Measurements from ENCODE around the gene TSPAN31. TPM values are rescaled to one million over a fixed set of nuclear protein-coding genes. Genes with fewer than 3 reads are reported as not detected.
A peak's percentile ranks its signal among the peaks of the same experiment; 100 is the strongest.
"Not testable (repeated sequence)": the region's sequence is repeated elsewhere in the genome, so short reads cannot be mapped to it uniquely, and the experiment has no call there.

TSPAN31 gene
- total and polyA plus RNA-seq, 2 of the 8 experiments (the other 6 are each of a cell fraction or from before 2014, with no cell fraction given) = 15.8 to 31.4 TPM

GRCh38 chr12:57721846-57722608 lies 22.8 kb upstream of the TSPAN31 start:
- H3K23ac ChIP-seq (ENCODE audit: insufficient read length); H3K4me2 ChIP-seq (ENCODE audit: insufficient read depth in 1 of 2, low read depth in 2 of 2, low read length in 2 of 2): not testable (repeated sequence)
- CTCF ChIA-PET (ENCODE audit: partially characterized antibody) = interaction anchor here (0.8 to 11.7 kb wide), 5 partner anchors 16 to 146 kb away, joined by 3 to 149 read pairs (median 4); partner anchors contain the start of genes AGAP2 and OS9

More at GRCh38 chr12:57721846-57722608, 22.8 kb upstream of the TSPAN31 start:
- POLR2A ChIA-PET (ENCODE audit: partially characterized antibody) = interaction anchor here (0.6 to 7.4 kb wide), 4 partner anchors 9 to 131 kb away, joined by 3 to 59 read pairs (median 5); partner anchors contain the start of genes AGAP2 and PIP4K2C
- not testable (repeated sequence) for H2BK5ac ChIP-seq (ENCODE audit: low read depth, low read length); H3K18ac ChIP-seq (ENCODE audit: extremely low read depth, low read length); H2BK15ac ChIP-seq (ENCODE audit: low read length); H4K5ac ChIP-seq (ENCODE audit: insufficient read length, low read depth, low read length); H2BK12ac ChIP-seq (ENCODE audit: low read depth, low read length); H3K79me1 ChIP-seq (ENCODE audit: low read depth, low read length); H3K9ac ChIP-seq (replicated peaks in 1 of 4; ENCODE audit: extremely low read depth in 1 of 4, low read depth in 3 of 4, low read length in 3 of 4); H3K9me3 ChIP-seq (ENCODE audit: insufficient read depth in 2 of 2, low read depth in 1 of 2, low read length in 1 of 2); H2BK120ac ChIP-seq (replicated peaks; ENCODE audit: low read depth, low read length); H4K20me1 ChIP-seq (replicated peaks in 1 of 2; ENCODE audit: control insufficient read depth in 1 of 2, insufficient read depth in 2 of 2, low read length in 2 of 2); H2AK5ac ChIP-seq (ENCODE audit: low read depth, low read length); FAIRE-seq; H3K14ac ChIP-seq (ENCODE audit: insufficient read length); H4K8ac ChIP-seq (ENCODE audit: extremely low read depth, insufficient read depth, low read length); H3K79me2 ChIP-seq (ENCODE audit: control insufficient read depth in 1 of 2, insufficient read depth in 2 of 2, low read length in 2 of 2); H3K4me3 ChIP-seq (ENCODE audit: extremely low read depth in 1 of 4, insufficient read depth in 2 of 4, low read depth in 3 of 4, low read length in 4 of 4); H3K4ac ChIP-seq (replicated peaks; ENCODE audit: insufficient read length, low read depth, low read length); H3K27ac ChIP-seq (ENCODE audit: low read depth, low read length); H2AFZ ChIP-seq (ENCODE audit: low read length); H3K56ac ChIP-seq (replicated peaks; ENCODE audit: insufficient read length, low read depth, low read length); H4K91ac ChIP-seq (replicated peaks; ENCODE audit: insufficient read length, low read length); H2BK20ac ChIP-seq (ENCODE audit: low read length)
- peaks cover 0 to 16% (median 3%) of the 10 kb centered on the region in 4 experiments; a peak in 4 of 8 replicates for H3K36me3 ChIP-seq (ENCODE audit: control insufficient read depth in 2 of 4, insufficient read depth in 4 of 4, low read length in 3 of 4)
- H3K4me1 ChIP-seq (replicated peaks in 1 of 4; ENCODE audit: control insufficient read depth in 3 of 4, insufficient read depth in 4 of 4, low read length in 3 of 4) = peaks cover 0 to 12% (median 6%) of the 10 kb centered on the region in 4 experiments; a peak in 5 of 7 replicates
- DNase-seq (ENCODE audit: low read depth in 1 of 2, low spot score in 2 of 2) = peak in 1 of 2 experiments; percentile 23
- WGBS, 2 experiments (ENCODE audit: extremely low coverage in 1 of 2, insufficient coverage in 1 of 2, insufficient read length in 1 of 2, insufficient replicate concordance in 2 of 2, low coverage in 1 of 2, low lambda C conversion rate in 2 of 2, missing lambda C conversion rate in 1 of 2) = 89% methylated on average over 16 of the region's 16 CpGs; no CpG with 5 or more reads in 1 of the 2 experiments
- peaks cover 10% of the 10 kb centered on the region; the same call in 1 of the 2 replicates for H3K23me2 ChIP-seq (ENCODE audit: low read depth, low read length)
- H3K27me3 ChIP-seq (replicated peaks in 1 of 4; ENCODE audit: control insufficient read depth in 3 of 4, extremely low read depth in 1 of 4, insufficient read depth in 3 of 4, low read length in 3 of 4) = peaks cover 8 to 30% (median 22%) of the 10 kb centered on the region in 4 experiments

All from H1 (cell line).